Fibroblast of lung (primary cell): ENCODE data around the gene ZGRF1.
A peak's percentile ranks its signal among the peaks of the same experiment; 100 is the strongest.

Experiments
- CTCF ChIP-seq, 2 donors: IDR thresholded peaks in 1 of 2; conservative IDR thresholded peaks in 1 of 2; 1 replicate in 1 of 2; 2 replicates in 1 of 2; pipeline ENCODE4 v1.5.1; 2011 to 2012; ENCODE audit warnings: low read length in 2 of 2, control low read depth in 1 of 2, inconsistent platforms in 1 of 2, low read depth in 1 of 2, mild to moderate bottlenecking in 1 of 2
- EZH2 ChIP-seq: IDR thresholded peaks from 2 replicates; pipeline ENCODE4 v1.5.1; 2012; ENCODE audit warnings: low read length, control low read depth, mild to moderate bottlenecking; ENCODE audit errors: missing control alignments

GRCh38 chr4:112636688-112637551 lies at the start of gene ZGRF1, which contains the start of gene LARP7:
- peak; percentile 76 to 86 for TF ChIP-seq CTCF (conservative IDR thresholded peaks at IDR 0.05 in 1 of 2, IDR thresholded peaks at IDR 0.05 in 1 of 2; ENCODE audit: low read depth in 1 of 2, low read length in 2 of 2)
- TF ChIP-seq EZH2, result no peak
